OCI-LY1 (cell line): Measurements from ENCODE around the gene GRID2.

Experiments used
- CTCF ChIP-seq: fragments of 200-600 bp; sonication (generic), shearing (Covaris generic); IDR thresholded peaks from 2 replicates; pipeline ENCODE4 v1.5.1; 2017; ENCODE audit warnings: mild to moderate bottlenecking, antibody characterized with exemption, low read length, moderate library complexity, mixed read lengths
- EZH2 ChIP-seq: fragments of 200-600 bp; sonication (generic), shearing (Covaris generic); IDR thresholded peaks from 2 replicates; pipeline ENCODE4 v1.8.0; 2017; ENCODE audit warnings: borderline replicate concordance, mixed run types, mild to moderate bottlenecking, antibody characterized with exemption, low read length, moderate library complexity, mixed read lengths

GRCh38 chr4:93263166-93263565, 959.4 kb downstream of the GRID2 start:
- TF ChIP-seq CTCF (no peak), EZH2 (no peak)
